Measurements from ENCODE around the gene RNF213. TPM values are rescaled to one million over a fixed set of nuclear protein-coding genes. Genes with fewer than 3 reads are reported as not detected.
"Not testable (repeated sequence)": the region's sequence is repeated elsewhere in the genome, so short reads cannot be mapped to it uniquely, and the experiment has no call there.

The RNF213 gene
- total RNA-seq, 1 experiment from 2014 or later: 71.4 TPM

DNA sequence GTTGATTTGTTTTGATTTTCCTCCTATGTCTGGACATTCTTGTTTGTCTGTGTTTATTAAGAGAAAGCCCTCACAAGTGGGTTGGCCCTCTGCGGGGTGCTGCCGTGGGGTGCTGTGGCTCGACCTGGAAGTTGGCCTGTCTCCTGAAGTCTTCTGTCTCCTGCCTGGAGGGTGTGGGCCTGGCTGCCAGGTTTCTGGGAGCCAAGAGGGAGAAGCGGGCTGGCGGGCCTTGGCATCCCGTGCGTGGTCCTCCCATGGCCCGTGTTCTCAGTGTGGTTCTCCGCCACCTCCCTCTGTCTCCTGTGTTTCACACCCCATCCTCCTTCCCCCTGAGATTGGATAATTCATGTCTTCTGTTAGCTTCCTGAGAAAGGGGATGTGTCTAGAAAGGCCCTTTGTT, 69.6 kb downstream of the RNF213 start:
- no peaks in the 10 kb centered on the region for H3K27me3 ChIP-seq (ENCODE audit: low read length)
- no peaks in the 10 kb centered on the region for H3K9me3 ChIP-seq (ENCODE audit: low read length)
- H3K27ac ChIP-seq (ENCODE audit: low read length): no peak overlapping the region
- POLR2A ChIA-PET (ENCODE audit: unreplicated experiment): no interaction called here
- H3K4me1 ChIP-seq (ENCODE audit: insufficient read depth, low read length): no peaks in the 10 kb centered on the region
- no peaks in the 10 kb centered on the region for H4K20me1 ChIP-seq (ENCODE audit: low read length)
- intact Hi-C loops (cut with micrococcal nuclease): no loop called here
- no TSS peak for BruUV-seq (replicated peaks)
- H2AFZ ChIP-seq (ENCODE audit: low read length): no peak overlapping the region
- no peak overlapping the region for H3K4me2 ChIP-seq (ENCODE audit: low read length)
- H3K79me2 ChIP-seq (ENCODE audit: low read length): no peaks in the 10 kb centered on the region
- no peak for DNase-seq
- H3F3A ChIP-seq (ENCODE audit: low read length, unreplicated experiment): no peaks in the 10 kb centered on the region
- CTCF ChIA-PET: no interaction called here
- peaks cover 29% of the 10 kb centered on the region for H3K36me3 ChIP-seq (ENCODE audit: low read depth, low read length)
- no peak for ATAC-seq
- no peak overlapping the region for H3K4me3 ChIP-seq (ENCODE audit: low read length)
- TF ChIP-seq, protein P1, sequence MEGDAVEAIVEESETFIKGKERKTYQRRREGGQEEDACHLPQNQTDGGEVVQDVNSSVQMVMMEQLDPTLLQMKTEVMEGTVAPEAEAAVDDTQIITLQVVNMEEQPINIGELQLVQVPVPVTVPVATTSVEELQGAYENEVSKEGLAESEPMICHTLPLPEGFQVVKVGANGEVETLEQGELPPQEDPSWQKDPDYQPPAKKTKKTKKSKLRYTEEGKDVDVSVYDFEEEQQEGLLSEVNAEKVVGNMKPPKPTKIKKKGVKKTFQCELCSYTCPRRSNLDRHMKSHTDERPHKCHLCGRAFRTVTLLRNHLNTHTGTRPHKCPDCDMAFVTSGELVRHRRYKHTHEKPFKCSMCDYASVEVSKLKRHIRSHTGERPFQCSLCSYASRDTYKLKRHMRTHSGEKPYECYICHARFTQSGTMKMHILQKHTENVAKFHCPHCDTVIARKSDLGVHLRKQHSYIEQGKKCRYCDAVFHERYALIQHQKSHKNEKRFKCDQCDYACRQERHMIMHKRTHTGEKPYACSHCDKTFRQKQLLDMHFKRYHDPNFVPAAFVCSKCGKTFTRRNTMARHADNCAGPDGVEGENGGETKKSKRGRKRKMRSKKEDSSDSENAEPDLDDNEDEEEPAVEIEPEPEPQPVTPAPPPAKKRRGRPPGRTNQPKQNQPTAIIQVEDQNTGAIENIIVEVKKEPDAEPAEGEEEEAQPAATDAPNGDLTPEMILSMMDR (conservative IDR thresholded peaks at IDR 0.05; ENCODE audit: low read depth, low read length): no peak
- TF ChIP-seq EZH2phosphoT487 (IDR thresholded peaks at IDR 0.05; ENCODE audit: borderline replicate concordance, low read length) (no peak), EZH2 (IDR thresholded peaks at IDR 0.05; ENCODE audit: low read length, unreplicated experiment) (no peak)
- no peaks in the 10 kb centered on the region for H3K9me2 ChIP-seq (replicated peaks; ENCODE audit: low read length)
- no peak overlapping the region for H3K9ac ChIP-seq (ENCODE audit: low read length)

DNA sequence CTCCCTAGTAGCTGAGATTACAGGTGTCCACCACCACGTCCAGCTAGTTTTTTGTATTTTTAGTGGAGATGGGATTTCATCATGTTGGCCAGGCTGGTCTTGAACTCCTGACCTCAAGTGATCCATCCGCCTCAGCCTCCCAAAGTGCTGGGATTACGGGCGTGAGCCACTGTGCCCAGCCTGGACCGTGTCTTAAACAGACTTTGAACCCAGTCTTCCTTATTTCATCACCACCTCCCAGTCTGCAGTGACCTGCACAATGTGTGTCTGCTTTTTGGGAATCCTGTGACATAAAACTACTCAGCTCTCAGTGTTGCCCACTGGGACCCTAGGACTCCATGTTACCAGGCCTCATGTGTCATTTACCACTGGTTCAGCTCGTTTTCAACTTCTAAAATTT, 70.3 kb downstream of the RNF213 start:
- H3K4me3 ChIP-seq (ENCODE audit: low read length); H3K79me2 ChIP-seq (ENCODE audit: low read length); intact Hi-C loops (cut with micrococcal nuclease); DNase-seq; H3K9ac ChIP-seq (ENCODE audit: low read length); H2AFZ ChIP-seq (ENCODE audit: low read length); CTCF ChIA-PET; H3F3A ChIP-seq (ENCODE audit: low read length, unreplicated experiment); H3K27me3 ChIP-seq (ENCODE audit: low read length); BruUV-seq (replicated peaks); H3K27ac ChIP-seq (ENCODE audit: low read length); H3K9me3 ChIP-seq (ENCODE audit: low read length); H4K20me1 ChIP-seq (ENCODE audit: low read length); H3K4me2 ChIP-seq (ENCODE audit: low read length); POLR2A ChIA-PET (ENCODE audit: unreplicated experiment); H3K9me2 ChIP-seq (replicated peaks; ENCODE audit: low read length); H3K4me1 ChIP-seq (ENCODE audit: insufficient read depth, low read length); ATAC-seq: not testable (repeated sequence)
- peaks cover 26% of the 10 kb centered on the region for H3K36me3 ChIP-seq (ENCODE audit: low read depth, low read length)

DNA sequence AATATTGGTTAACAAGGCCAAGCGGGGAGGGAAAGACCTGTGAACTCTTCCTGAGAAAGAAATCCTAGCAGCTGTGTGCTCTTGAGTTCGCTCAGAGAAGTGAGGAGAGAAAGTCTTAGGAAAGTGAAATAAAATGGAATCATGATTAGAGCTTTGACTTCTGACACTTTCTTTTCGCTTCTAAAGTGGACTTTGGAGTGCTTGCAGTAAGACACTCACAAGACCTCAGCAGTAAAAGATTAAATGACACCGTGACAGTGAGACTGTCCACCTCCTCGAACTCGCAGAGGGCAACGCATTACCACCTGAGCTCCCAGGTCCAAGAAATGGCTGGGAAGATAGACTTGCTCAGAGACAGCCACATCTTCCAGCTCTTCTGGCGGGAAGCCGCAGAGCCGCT, 71.2 kb downstream of the RNF213 start:
- Histone ChIP-seq H3F3A (ENCODE audit: low read length, unreplicated experiment) (no peaks in the 10 kb centered on the region), H3K4me1 (ENCODE audit: insufficient read depth, low read length) (no peaks in the 10 kb centered on the region), H3K36me3 (ENCODE audit: low read depth, low read length) (peaks cover 35% of the 10 kb centered on the region), H3K4me2 (ENCODE audit: low read length) (no peak overlapping the region), H3K4me3 (ENCODE audit: low read length) (no peak overlapping the region), H3K27me3 (ENCODE audit: low read length) (no peaks in the 10 kb centered on the region), H3K27ac (ENCODE audit: low read length) (no peak overlapping the region), H2AFZ (ENCODE audit: low read length) (no peak overlapping the region), H3K9me2 (replicated peaks; ENCODE audit: low read length) (no peaks in the 10 kb centered on the region), H4K20me1 (ENCODE audit: low read length) (no peaks in the 10 kb centered on the region), H3K9ac (ENCODE audit: low read length) (no peak overlapping the region), H3K79me2 (ENCODE audit: low read length) (no peaks in the 10 kb centered on the region), H3K9me3 (ENCODE audit: low read length) (no peaks in the 10 kb centered on the region)
- DNase-seq (no peak), ATAC-seq (no peak)
- TF ChIP-seq EZH2 (IDR thresholded peaks at IDR 0.05; ENCODE audit: low read length, unreplicated experiment) (no peak), EZH2phosphoT487 (IDR thresholded peaks at IDR 0.05; ENCODE audit: borderline replicate concordance, low read length) (no peak)
- TF ChIP-seq, protein P1 (conservative IDR thresholded peaks at IDR 0.05; ENCODE audit: low read depth, low read length): no peak
- BruUV-seq (replicated peaks): no TSS peak
- intact Hi-C loops (cut with micrococcal nuclease): no loop called here
- POLR2A ChIA-PET (ENCODE audit: unreplicated experiment): no interaction called here
- CTCF ChIA-PET: no interaction called here
